ENCODE measurements around the gene DDIT4. TPM values are rescaled to one million over a fixed set of nuclear protein-coding genes. Genes with fewer than 3 reads are reported as not detected.

Gene DDIT4
- total and polyA plus RNA-seq, 9 of the 15 experiments (the other 6 are each of a cell fraction or from before 2014, with no cell fraction given): 8.2 to 675 (median 159) TPM

- TF ChIP-seq ARID4B (CRISPR knock-in tag; IDR thresholded peaks at IDR 0.05) (no peak), BCOR (IDR thresholded peaks at IDR 0.05) (peak; percentile 93), ZNF184 (CRISPR knock-in tag; IDR thresholded peaks at IDR 0.05) (no peak), KDM1A (IDR thresholded peaks at IDR 0.05) (peak; percentile 46 to 74; a peak in 3 of 4 replicates)
Measured at GRCh38 chr10:72291019-72291532, 17.4 kb downstream of the DDIT4 start (continued).

GRCh38 chr10:72292223-72292691 lies 18.5 kb downstream of the DDIT4 start:
- Histone ChIP-seq H3K9me3 (replicated peaks; ENCODE audit: control insufficient read depth, insufficient read depth, low read depth, low read length) (no peaks in the 10 kb centered on the region), H3K9ac (ENCODE audit: insufficient read depth in 1 of 2, low read depth in 2 of 2, low read length in 2 of 2) (peak overlapping the region in 1 of 2 experiments; percentile 72; a peak in 1 of 4 replicates), H3K4me2 (ENCODE audit: insufficient read depth, low read length) (no peak overlapping the region), H3K36me3 (ENCODE audit: control insufficient read depth, insufficient read depth, low read length) (no peaks in the 10 kb centered on the region), H3K79me2 (ENCODE audit: control insufficient read depth, insufficient read depth, low read length) (peaks cover 4% of the 10 kb centered on the region; the same call in 2 of the 3 replicates), H3K4me3 (no peak overlapping the region), H3K4me1 (replicated peaks in 1 of 2; ENCODE audit: control insufficient read depth in 2 of 2, insufficient read depth in 2 of 2, low read length in 2 of 2) (peaks cover 41 to 49% of the 10 kb centered on the region in 2 experiments), H3K9me1 (ENCODE audit: control insufficient read depth, insufficient read depth, low read length) (peaks cover 5% of the 10 kb centered on the region), H3K27me3 (ENCODE audit: control insufficient read depth in 2 of 2, insufficient read depth in 2 of 2, low read length in 2 of 2) (no peaks in the 10 kb centered on the region), H4K20me1 (replicated peaks; ENCODE audit: control insufficient read depth, insufficient read depth, low read length) (no peaks in the 10 kb centered on the region), H2AFZ (ENCODE audit: low read depth, low read length) (peak overlapping the region; percentile 42), H3K27ac (ENCODE audit: extremely low read depth, low read depth, low read length) (no peak overlapping the region)
- in situ Hi-C loops (cut with MboI): no loop called here
- CTCF ChIA-PET (ENCODE audit: low intra/inter-chr PET ratio): no interaction called here
- WGBS (ENCODE audit: insufficient coverage, low coverage, missing lambda C conversion rate): 36% methylated on average over 6 of the region's 6 CpGs
- ATAC-seq (no peak), FAIRE-seq (no peak), DNase-seq (ENCODE audit: extremely low read depth in 1 of 4, low spot score in 3 of 4) (no peak)
- intact Hi-C loops (cut with micrococcal nuclease): no loop called here
- no TSS peak for BruUV-seq (replicated peaks)
- POLR2A ChIA-PET: interaction anchor here (0.5 to 5.9 kb wide), 12 partner anchors 10 to 431 kb away, joined by 3 to 155 read pairs (median 4); partner anchors contain the start of gene DDIT4
- TF ChIP-seq SOX6 (IDR thresholded peaks at IDR 0.05) (no peak), NFRKB (IDR thresholded peaks at IDR 0.05; ENCODE audit: low read depth) (no peak), ZNF551 (CRISPR knock-in tag; IDR thresholded peaks at IDR 0.05) (no peak), SMARCE1 (IDR thresholded peaks at IDR 0.05) (no peak), CSDE1 (IDR thresholded peaks at IDR 0.05) (no peak), ZNF174 (CRISPR knock-in tag; IDR thresholded peaks at IDR 0.05) (no peak), CBX3 (IDR thresholded peaks at IDR 0.05; ENCODE audit: borderline replicate concordance in 1 of 2, low read length in 2 of 2) (no peak), ZNF24 (IDR thresholded peaks at IDR 0.05) (no peak), CBX2 (IDR thresholded peaks at IDR 0.05; ENCODE audit: insufficient read depth, low read length, poor library complexity, severe bottlenecking) (no peak), ZNF696 (CRISPR knock-in tag; conservative IDR thresholded peaks at IDR 0.05) (no peak), JUN (IDR thresholded peaks at IDR 0.05; ENCODE audit: borderline replicate concordance, low read depth, low read length) (peak; percentile 50; the same call in 1 of the 2 replicates), JUN (CRISPR knock-in tag; IDR thresholded peaks at IDR 0.05; ENCODE audit: borderline replicate concordance) (no peak), ZNF217 (CRISPR knock-in tag; IDR thresholded peaks at IDR 0.05) (no peak), MEIS2 (IDR thresholded peaks at IDR 0.05; ENCODE audit: partially characterized antibody) (peak; percentile 82), NRF1 (conservative IDR thresholded peaks at IDR 0.05 in 1 of 2, IDR thresholded peaks at IDR 0.05 in 1 of 2) (no peak), ARID1B (IDR thresholded peaks at IDR 0.05) (peak; percentile 37; the same call in 1 of the 2 replicates), KLF1 (tag; IDR thresholded peaks at IDR 0.05) (no peak), POLR2A (conservative IDR thresholded peaks at IDR 0.05) (no peak)
